RWPE2 (cell line): Measurements from ENCODE around the gene CPHXL.

Experiments
- ATAC-seq: fragments of 200-7000 bp; cut with Tn5 transposase; 3 replicates; pipeline ENCODE4 v1.9.1; 2021; ENCODE audit warnings: low read depth
- DNase-seq: peaks from one replicate; pipeline ENCODE4 v3.0.0-alpha.2; 2020; ENCODE audit warnings: low spot score
- H3K27ac ChIP-seq: fragments of 450-650 bp; 2 replicates; pipeline ENCODE4 v1.5.1; 2017; ENCODE audit warnings: mild to moderate bottlenecking; ENCODE audit not compliant: poor library complexity, severe bottlenecking
- H3K27me3 ChIP-seq: fragments of 250-450 bp; sonication (Bioruptor Pico); 2 replicates; pipeline ENCODE4 v1.5.1; 2021; ENCODE audit warnings: mild to moderate bottlenecking, moderate library complexity; ENCODE audit not compliant: insufficient read depth, poor library complexity, severe bottlenecking
- H3K36me3 ChIP-seq: fragments of 250-450 bp; sonication (Bioruptor Pico); 2 replicates; pipeline ENCODE4 v1.5.1; 2020; ENCODE audit warnings: low read depth, mild to moderate bottlenecking, moderate library complexity
- H3K4me1 ChIP-seq: fragments of 250-450 bp; sonication (Bioruptor Pico); 2 replicates; pipeline ENCODE4 v1.5.1; 2021; ENCODE audit warnings: mild to moderate bottlenecking, moderate library complexity; ENCODE audit not compliant: insufficient read depth, poor library complexity, severe bottlenecking
- H3K4me3 ChIP-seq: fragments of 250-450 bp; sonication (Bioruptor Pico); 2 replicates; pipeline ENCODE4 v1.5.1; 2021; ENCODE audit warnings: mild to moderate bottlenecking, moderate library complexity; ENCODE audit not compliant: severe bottlenecking
- H3K9me3 ChIP-seq: fragments of 250-450 bp; sonication (Bioruptor Pico); 2 replicates; pipeline ENCODE4 v1.5.1; 2021; ENCODE audit warnings: mild to moderate bottlenecking, moderate library complexity; ENCODE audit not compliant: severe bottlenecking
- CTCF ChIP-seq: fragments of 450-650 bp; IDR thresholded peaks from one replicate; pipeline ENCODE4 v1.5.1; 2017; ENCODE audit warnings: mild to moderate bottlenecking, moderate library complexity; ENCODE audit not compliant: poor library complexity, severe bottlenecking

CPHXL gene

GRCh38 chr16:75750528-75750927 is 24.2 kb upstream of the CPHXL start:
- H3K36me3 ChIP-seq, result no peaks in the 10 kb centered on the region
- no peak overlapping the region for H3K4me3 ChIP-seq
- no peaks in the 10 kb centered on the region for H3K4me1 ChIP-seq
- H3K27me3 ChIP-seq, result peaks cover 5% of the 10 kb centered on the region
- no peaks in the 10 kb centered on the region for H3K9me3 ChIP-seq
- ATAC-seq (no peak), DNase-seq (no peak)
- no peak overlapping the region for H3K27ac ChIP-seq
- no peak for TF ChIP-seq CTCF

- H3K9me3 ChIP-seq, result peaks cover 17% of the 10 kb centered on the region
- H3K27ac ChIP-seq, result no peak overlapping the region
- TF ChIP-seq CTCF, result no peak
- no peak overlapping the region for H3K4me3 ChIP-seq
- H3K4me1 ChIP-seq, result no peaks in the 10 kb centered on the region
- H3K36me3 ChIP-seq, result no peaks in the 10 kb centered on the region
- H3K27me3 ChIP-seq, result peaks cover 5% of the 10 kb centered on the region
- DNase-seq, result no peak
- ATAC-seq, result no peak
These were observed 20.1 kb upstream of the CPHXL start for GRCh38 chr16:75746359-75746758.

GRCh38 chr16:75745823-75746222 is 19.5 kb upstream of the CPHXL start:
- H3K4me3 ChIP-seq, result no peak overlapping the region
- no peak overlapping the region for H3K27ac ChIP-seq
- no peaks in the 10 kb centered on the region for H3K36me3 ChIP-seq
- no peak for TF ChIP-seq CTCF
- H3K9me3 ChIP-seq, result peaks cover 22% of the 10 kb centered on the region
- peaks cover 5% of the 10 kb centered on the region for H3K27me3 ChIP-seq
- no peak for ATAC-seq
- DNase-seq, result no peak
- no peaks in the 10 kb centered on the region for H3K4me1 ChIP-seq

- Histone ChIP-seq H3K27me3 (peaks cover 5% of the 10 kb centered on the region), H3K9me3 (peaks cover 24% of the 10 kb centered on the region), H3K4me3 (no peak overlapping the region), H3K4me1 (no peaks in the 10 kb centered on the region), H3K36me3 (no peaks in the 10 kb centered on the region), H3K27ac (no peak overlapping the region)
- ATAC-seq (no peak), DNase-seq (no peak)
- TF ChIP-seq CTCF, result no peak
These were observed 19.0 kb upstream of the CPHXL start for GRCh38 chr16:75745242-75745641.

- no peak for ATAC-seq
- no peak for TF ChIP-seq CTCF
- H3K9me3 ChIP-seq, result peaks cover 24% of the 10 kb centered on the region
These were observed 16.2 kb upstream of the CPHXL start for GRCh38 chr16:75742424-75743047.

More at GRCh38 chr16:75742424-75743047, 16.2 kb upstream of the CPHXL start:
- Histone ChIP-seq H3K27me3 (no peaks in the 10 kb centered on the region), H3K36me3 (no peaks in the 10 kb centered on the region), H3K4me1 (no peaks in the 10 kb centered on the region), H3K27ac (no peak overlapping the region), H3K4me3 (no peak overlapping the region)
- DNase-seq, result no peak
